Gastrocnemius medialis (tissue), 4 donors: Measurements from ENCODE around the gene TRAK1.

ENCODE experiments used
- CTCF ChIP-seq, 5 experiments: fragments of 450-650 bp in 3 of 5; fragments of 200-600 bp in 2 of 5; sonication (generic) in 2 of 5; IDR thresholded peaks in 4 of 5; conservative IDR thresholded peaks in 1 of 5; 1 replicate in 4 of 5; 2 replicates in 1 of 5; pipeline ENCODE4 v1.5.1; 2016 to 2019; ENCODE audit warnings: antibody characterized with exemption in 5 of 5, mild to moderate bottlenecking in 3 of 5, moderate library complexity in 3 of 5
- POLR2A ChIP-seq, 2 donors: fragments of 450-650 bp; IDR thresholded peaks; one replicate each; pipeline ENCODE4 v1.6.1; 2017; ENCODE audit warnings: antibody characterized with exemption in 2 of 2, mild to moderate bottlenecking in 2 of 2, moderate library complexity in 2 of 2

- TF ChIP-seq POLR2A (IDR thresholded peaks at IDR 0.05) (no peak), CTCF (IDR thresholded peaks at IDR 0.05 in 4 of 5, conservative IDR thresholded peaks at IDR 0.05 in 1 of 5) (no peak)
Measured at GRCh38 chr3:42130007-42130328, 38.8 kb downstream of the TRAK1 start.
